SK-N-SH treated with all-trans-retinoic acid at 6 μM for 48 hours (cell line): ENCODE results near the gene ELOVL6.

Experiments used
- ARNTL ChIP-seq: fragments of 450-650 bp; formaldehyde crosslinking; IDR thresholded peaks from 2 replicates; pipeline ENCODE4 v1.5.0; 2020; ENCODE audit warnings: low read depth, mild to moderate bottlenecking, moderate library complexity, borderline replicate concordance
- SNAI2 ChIP-seq: fragments of 250-450 bp; sonication (Bioruptor Pico); IDR thresholded peaks from 2 replicates; pipeline ENCODE4 v1.5.0; 2020; ENCODE audit warnings: mild to moderate bottlenecking, moderate library complexity
- TCF4 ChIP-seq: fragments of 250-450 bp; sonication (Bioruptor Pico); IDR thresholded peaks from 2 replicates; pipeline ENCODE4 v1.8.0; 2021; ENCODE audit warnings: mild to moderate bottlenecking, moderate library complexity, borderline replicate concordance
- ZFP30 ChIP-seq: fragments of 450-650 bp; formaldehyde crosslinking; IDR thresholded peaks from 2 replicates; pipeline ENCODE4 v1.5.0; 2022; ENCODE audit warnings: mild to moderate bottlenecking, moderate library complexity
- ZNF8 ChIP-seq: fragments of 450-650 bp; formaldehyde crosslinking; IDR thresholded peaks from 2 replicates; pipeline ENCODE4 v1.5.0; 2020; ENCODE audit warnings: mild to moderate bottlenecking, moderate library complexity

DNA sequence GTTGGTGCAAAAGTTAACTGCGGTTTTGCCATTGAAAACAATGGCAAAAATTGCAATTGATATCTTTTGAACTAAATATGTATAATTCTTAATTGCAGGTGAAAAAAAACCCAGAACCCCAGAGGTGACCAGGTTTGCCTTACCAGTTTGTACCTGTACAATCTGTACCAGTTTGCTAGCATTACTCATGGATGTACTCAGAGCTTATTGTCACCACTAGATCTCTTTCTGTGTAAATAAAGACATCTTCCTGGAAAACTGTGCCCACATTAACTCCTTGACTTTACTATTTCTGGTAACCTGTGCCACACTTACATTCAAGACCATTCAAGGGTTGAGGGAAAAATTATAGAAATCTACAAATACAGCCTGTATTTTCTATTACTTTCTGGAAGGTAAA lies 139.7 kb downstream of the ELOVL6 start:
- TF ChIP-seq ZFP30 (CRISPR knock-in tag) (no peak), ZNF8 (CRISPR knock-in tag) (no peak), ARNTL (CRISPR knock-in tag) (no peak), TCF4 (CRISPR knock-in tag) (no peak), SNAI2 (no peak)
